Measurements from ENCODE around the gene CCNK. TPM values are rescaled to one million over a fixed set of nuclear protein-coding genes. Genes with fewer than 3 reads are reported as not detected.

CCNK gene
- total RNA-seq, 1 donor from 2014 or later: 8.4 TPM

GRCh38 chr14:99503848-99504453, 22.7 kb downstream of the CCNK start:
- DNase-seq (ENCODE audit: low read depth): no peak
- no peak overlapping the region for H3K4me3 ChIP-seq (ENCODE audit: low read depth, low read length)
- TF ChIP-seq, protein P1, sequence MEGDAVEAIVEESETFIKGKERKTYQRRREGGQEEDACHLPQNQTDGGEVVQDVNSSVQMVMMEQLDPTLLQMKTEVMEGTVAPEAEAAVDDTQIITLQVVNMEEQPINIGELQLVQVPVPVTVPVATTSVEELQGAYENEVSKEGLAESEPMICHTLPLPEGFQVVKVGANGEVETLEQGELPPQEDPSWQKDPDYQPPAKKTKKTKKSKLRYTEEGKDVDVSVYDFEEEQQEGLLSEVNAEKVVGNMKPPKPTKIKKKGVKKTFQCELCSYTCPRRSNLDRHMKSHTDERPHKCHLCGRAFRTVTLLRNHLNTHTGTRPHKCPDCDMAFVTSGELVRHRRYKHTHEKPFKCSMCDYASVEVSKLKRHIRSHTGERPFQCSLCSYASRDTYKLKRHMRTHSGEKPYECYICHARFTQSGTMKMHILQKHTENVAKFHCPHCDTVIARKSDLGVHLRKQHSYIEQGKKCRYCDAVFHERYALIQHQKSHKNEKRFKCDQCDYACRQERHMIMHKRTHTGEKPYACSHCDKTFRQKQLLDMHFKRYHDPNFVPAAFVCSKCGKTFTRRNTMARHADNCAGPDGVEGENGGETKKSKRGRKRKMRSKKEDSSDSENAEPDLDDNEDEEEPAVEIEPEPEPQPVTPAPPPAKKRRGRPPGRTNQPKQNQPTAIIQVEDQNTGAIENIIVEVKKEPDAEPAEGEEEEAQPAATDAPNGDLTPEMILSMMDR (conservative IDR thresholded peaks at IDR 0.05; ENCODE audit: low read depth, low read length): no peak

DNA sequence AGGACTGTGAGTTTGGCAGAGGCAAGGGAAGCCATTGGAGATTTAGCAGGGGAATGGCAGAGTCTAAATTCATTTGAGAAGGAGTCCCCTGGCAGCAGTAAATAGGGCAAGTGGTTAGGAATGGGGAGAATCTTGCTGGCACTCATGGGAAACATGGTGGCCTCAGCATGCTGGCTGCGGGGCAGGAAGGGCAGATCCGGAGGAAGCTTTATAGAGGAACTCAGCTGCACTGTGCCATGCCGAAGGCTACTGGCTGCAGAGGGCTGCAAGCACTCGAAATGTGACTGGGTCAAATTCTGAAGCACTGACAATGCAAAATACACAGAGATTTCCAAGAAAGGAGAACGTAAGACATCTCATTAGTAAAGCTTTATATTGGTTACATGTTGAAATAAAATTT, 23.9 kb downstream of the CCNK start:
- H3K4me3 ChIP-seq (ENCODE audit: low read depth, low read length): no peak overlapping the region
- no peak for DNase-seq (ENCODE audit: low read depth)
- TF ChIP-seq, protein P1 (conservative IDR thresholded peaks at IDR 0.05; ENCODE audit: low read depth, low read length): no peak

GRCh38 chr14:99506276-99506675, 25.1 kb downstream of the CCNK start:
- no peak overlapping the region for H3K4me3 ChIP-seq (ENCODE audit: low read depth, low read length)
- TF ChIP-seq, protein P1 (conservative IDR thresholded peaks at IDR 0.05; ENCODE audit: low read depth, low read length): no peak
- no peak for DNase-seq (ENCODE audit: low read depth)

DNA sequence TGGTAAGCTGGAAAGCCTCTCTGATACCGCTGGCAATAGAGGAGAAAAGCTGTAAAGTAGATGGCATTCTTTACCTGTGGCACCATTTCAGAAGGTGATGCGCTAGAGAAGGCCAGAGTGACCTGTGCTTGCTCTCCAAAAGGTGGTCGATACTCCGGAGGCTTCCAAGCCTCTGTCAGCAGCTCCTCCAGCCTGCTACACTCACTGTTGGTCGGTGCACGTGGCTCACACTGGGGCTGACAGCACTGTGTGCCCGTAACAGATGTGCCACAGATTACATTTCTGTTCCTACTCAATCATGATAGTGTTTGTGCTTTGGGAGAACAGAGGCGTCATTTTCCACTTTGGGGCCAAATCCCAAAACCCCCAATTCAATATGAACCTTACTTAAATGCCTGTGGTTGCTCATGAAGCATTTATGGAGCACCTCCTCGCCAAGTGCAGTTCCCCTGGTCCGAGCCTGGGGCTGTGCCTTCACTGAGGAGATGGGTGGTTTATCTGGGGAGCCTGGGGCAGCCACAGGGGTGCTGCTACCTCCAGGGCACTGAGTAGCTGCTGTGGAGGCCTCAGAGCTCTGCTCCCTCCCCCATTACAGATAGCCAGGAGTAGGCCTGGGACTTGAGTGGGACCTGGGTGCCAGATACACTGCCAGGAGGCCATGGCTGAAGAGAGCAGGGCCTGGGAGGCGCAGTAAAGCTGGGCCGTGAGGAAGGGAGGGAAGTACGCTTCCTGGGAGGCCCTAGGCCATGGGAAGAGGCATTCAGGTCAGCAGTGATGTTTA, 26.8 kb downstream of the CCNK start:
- DNase-seq (ENCODE audit: low read depth): no peak
- TF ChIP-seq, protein P1 (conservative IDR thresholded peaks at IDR 0.05; ENCODE audit: low read depth, low read length): no peak
- H3K4me3 ChIP-seq (ENCODE audit: low read depth, low read length): no peak overlapping the region

DNA sequence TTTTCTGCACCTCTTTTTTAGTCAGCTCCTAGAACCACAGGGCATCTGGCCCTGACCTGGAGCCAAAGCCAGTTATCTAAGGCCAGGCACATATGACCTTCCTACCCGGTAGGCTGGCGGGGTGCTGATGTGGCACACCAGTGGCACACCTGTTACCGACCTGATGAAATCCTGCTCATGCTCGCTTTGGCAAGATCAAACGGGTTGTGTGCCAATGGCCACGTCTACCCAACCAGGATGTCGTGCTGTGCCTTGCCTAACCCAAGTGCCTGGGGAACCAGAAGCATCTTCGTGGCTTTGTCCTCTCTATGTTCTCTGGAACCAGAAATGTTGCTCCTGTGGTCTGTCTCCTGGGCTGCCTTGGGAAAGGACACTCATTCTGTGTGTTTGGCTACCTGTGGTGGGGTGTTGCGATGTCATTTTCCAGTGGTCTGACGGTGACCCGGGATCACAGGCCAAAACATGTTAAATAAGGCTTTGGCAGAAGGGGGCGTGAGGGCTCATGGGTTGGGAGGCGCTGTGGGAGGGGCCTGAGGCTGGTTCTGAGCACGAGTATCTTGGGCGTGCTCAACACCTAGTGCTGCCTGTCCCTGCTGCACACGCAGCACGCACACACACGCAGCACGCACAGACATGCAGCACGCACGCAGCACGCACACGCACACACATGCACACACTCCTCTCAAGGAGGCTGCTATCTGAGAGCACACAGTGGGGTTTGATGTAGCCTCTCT, 27.9 kb downstream of the CCNK start:
- no peak overlapping the region for H3K4me3 ChIP-seq (ENCODE audit: low read depth, low read length)
- TF ChIP-seq, protein P1 (conservative IDR thresholded peaks at IDR 0.05; ENCODE audit: low read depth, low read length): no peak
- DNase-seq (ENCODE audit: low read depth): no peak

GRCh38 chr14:99509871-99510555, 28.8 kb downstream of the CCNK start:
- H3K4me3 ChIP-seq (ENCODE audit: low read depth, low read length): no peak overlapping the region
- DNase-seq (ENCODE audit: low read depth): no peak
- TF ChIP-seq, protein P1 (conservative IDR thresholded peaks at IDR 0.05; ENCODE audit: low read depth, low read length): no peak

Data from epithelial cell of proximal tubule (primary cell).